GM23338 (cell line): Measurements from ENCODE around the gene SLC12A6.

Experiments used
- EZH2 ChIP-seq: fragments of 200-600 bp; sonication (generic); IDR thresholded peaks from one replicate; pipeline ENCODE4 v1.8.0; 2017; ENCODE audit warnings: antibody characterized with exemption, mild to moderate bottlenecking, low read depth; ENCODE audit not compliant: unreplicated experiment
- EZH2phosphoT487 ChIP-seq: fragments of 200-600 bp; sonication (generic); IDR thresholded peaks from one replicate; pipeline ENCODE4 v1.8.1; 2018; ENCODE audit warnings: antibody characterized with exemption; ENCODE audit not compliant: unreplicated experiment
- JUNB ChIP-seq: IDR thresholded peaks from one replicate; pipeline ENCODE4 v1.6.1; 2016; ENCODE audit warnings: antibody characterized with exemption; ENCODE audit not compliant: unreplicated experiment
- POLR2AphosphoS5 ChIP-seq: IDR thresholded peaks from 2 replicates; pipeline ENCODE4 v1.6.1; 2016; ENCODE audit warnings: antibody characterized with exemption, low read depth
- ZNF331 ChIP-seq: fragments of 250-450 bp; sonication (Bioruptor Pico); IDR thresholded peaks from 2 replicates; pipeline ENCODE4 v1.5.0; 2020; ENCODE audit warnings: low read depth, mild to moderate bottlenecking, moderate library complexity
- TF ChIP-seq, protein P1 (sequence below), 2 experiments: fragments of 200-600 bp in 1 of 2; sonication (generic) in 1 of 2; conservative IDR thresholded peaks; 2 replicates each; pipeline versions ENCODE4 v1.5.1 to v1.6.1; 2016 to 2017; ENCODE audit warnings: antibody characterized with exemption in 2 of 2, low read depth in 2 of 2, mild to moderate bottlenecking in 2 of 2, moderate library complexity in 1 of 2

DNA sequence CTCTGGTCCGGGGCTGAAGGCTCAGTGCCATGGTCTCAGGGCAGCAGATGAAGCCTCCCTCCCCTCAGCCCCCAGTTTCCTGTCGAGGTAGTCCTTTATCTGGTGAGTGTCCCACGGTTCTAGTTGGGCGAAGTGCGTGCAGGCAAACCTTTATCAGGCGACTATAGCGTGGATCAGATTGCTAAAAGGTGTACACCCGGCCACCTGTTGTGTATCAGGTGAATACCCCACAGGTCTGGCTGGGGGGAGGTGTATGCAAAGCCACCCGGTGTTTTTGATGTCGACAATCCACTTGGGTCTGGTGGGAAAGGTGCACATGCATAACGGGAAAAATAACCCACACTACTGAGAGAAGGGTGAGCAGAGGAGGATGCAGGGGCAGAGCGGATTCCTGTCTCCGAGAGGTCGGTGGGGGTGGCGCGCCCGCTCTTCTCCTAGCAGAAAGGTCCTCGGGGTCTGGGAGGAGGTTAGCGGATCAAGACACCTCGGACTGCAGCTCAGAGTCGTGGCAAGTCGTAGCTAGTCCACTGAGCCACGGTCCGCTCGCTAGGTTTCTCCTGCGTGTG is 507 bp downstream of the SLC12A6 start:
- TF ChIP-seq ZNF331 (CRISPR knock-in tag), result no peak
- no peak for TF ChIP-seq POLR2AphosphoS5
- no peak for TF ChIP-seq JUNB
- TF ChIP-seq, protein P1, sequence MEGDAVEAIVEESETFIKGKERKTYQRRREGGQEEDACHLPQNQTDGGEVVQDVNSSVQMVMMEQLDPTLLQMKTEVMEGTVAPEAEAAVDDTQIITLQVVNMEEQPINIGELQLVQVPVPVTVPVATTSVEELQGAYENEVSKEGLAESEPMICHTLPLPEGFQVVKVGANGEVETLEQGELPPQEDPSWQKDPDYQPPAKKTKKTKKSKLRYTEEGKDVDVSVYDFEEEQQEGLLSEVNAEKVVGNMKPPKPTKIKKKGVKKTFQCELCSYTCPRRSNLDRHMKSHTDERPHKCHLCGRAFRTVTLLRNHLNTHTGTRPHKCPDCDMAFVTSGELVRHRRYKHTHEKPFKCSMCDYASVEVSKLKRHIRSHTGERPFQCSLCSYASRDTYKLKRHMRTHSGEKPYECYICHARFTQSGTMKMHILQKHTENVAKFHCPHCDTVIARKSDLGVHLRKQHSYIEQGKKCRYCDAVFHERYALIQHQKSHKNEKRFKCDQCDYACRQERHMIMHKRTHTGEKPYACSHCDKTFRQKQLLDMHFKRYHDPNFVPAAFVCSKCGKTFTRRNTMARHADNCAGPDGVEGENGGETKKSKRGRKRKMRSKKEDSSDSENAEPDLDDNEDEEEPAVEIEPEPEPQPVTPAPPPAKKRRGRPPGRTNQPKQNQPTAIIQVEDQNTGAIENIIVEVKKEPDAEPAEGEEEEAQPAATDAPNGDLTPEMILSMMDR (conservative IDR thresholded peaks at IDR 0.05; ENCODE audit: low read depth in 2 of 2), result no peak
- TF ChIP-seq EZH2phosphoT487, result no peak
- no peak for TF ChIP-seq EZH2
